ENCODE results near the gene HSF5.

DNA sequence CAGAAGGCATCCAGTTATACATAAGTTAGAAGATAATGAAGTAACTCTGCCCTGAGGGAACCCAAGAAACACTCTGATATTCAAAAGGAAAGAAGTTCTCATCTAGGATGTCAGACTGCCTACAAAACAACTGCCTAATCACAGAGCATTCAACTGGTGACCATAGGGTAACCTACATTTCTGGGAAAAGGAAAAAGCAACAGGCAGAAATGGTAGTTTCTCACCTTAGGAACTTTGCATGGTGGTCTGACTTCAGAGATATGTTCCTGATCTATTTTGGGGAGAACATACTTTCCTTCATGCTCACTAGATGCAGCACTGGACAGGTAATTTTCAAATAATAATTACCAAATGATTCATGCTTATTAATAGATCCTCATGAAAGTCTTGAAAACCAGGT, 87.4 kb downstream of the HSF5 start:
- no peak for TF ChIP-seq CTCF (IDR thresholded peaks at IDR 0.05)
- no peak for TF ChIP-seq POLR2A (IDR thresholded peaks at IDR 0.05)
- TF ChIP-seq EP300 (IDR thresholded peaks at IDR 0.05), result no peak
- no peak for TF ChIP-seq POLR2AphosphoS5 (IDR thresholded peaks at IDR 0.05)

Data from suprapubic skin (tissue), 4 donors.